Heart left ventricle (tissue), 13 donors: ENCODE data around the gene UVRAG.

Experiments
- POLR2A ChIP-seq, 2 donors: fragments of 450-650 bp; IDR thresholded peaks; one replicate each; pipeline ENCODE4 v1.6.1; 2017; ENCODE audit warnings: antibody characterized with exemption in 2 of 2, mild to moderate bottlenecking in 2 of 2, moderate library complexity in 2 of 2
- TF ChIP-seq, protein P1 (sequence below), 12 donors: fragments of 200-600 bp; sonication (generic) in 4 of 12; IDR thresholded peaks; one replicate each; pipeline versions ENCODE4 v1.5.0 to v1.8.0; 2018 to 2022; ENCODE audit warnings: antibody characterized with exemption in 12 of 12, mild to moderate bottlenecking in 5 of 12
- donor health status: ischemic (EF 13 %, LVEDD 7.1; RV severe dilation, severe dysfunction).
- donor health status: DM: no; HTN: yes; CAD: no.
- donor health status: DM: no; HTN: no; CAD: no.
- donor health status: ischemic (EF 25% LVEDD 6.9; RV normal size, moderate dysfunction).
- donor health status: ischemic (EF 25% LVEDD 5.7; RV mildly dilated, moderate dysfunction).
- donor health status: ischemic (EF 35%, LVEDD 5.7; RV mildly dilated, moderate dysfunction).
- donor health status: nonischemic (EF 11% LVEDD 7.7; RV severe dilation, severe dysfunction).
- donor health status: DM: yes; HTN: yes; CAD: no.
- donor health status: PGD.
- donor health status: ischemic (EF 29% LVEDD 5.4; RV normal size, mild dysfunction).
- donor health status: nonischemic (EF 23%, LVEDD 6.1; RV moderate dilation, normal function).

GRCh38 chr11:75815345-75816168, 547 bp downstream of the UVRAG start:
- TF ChIP-seq, protein P1, sequence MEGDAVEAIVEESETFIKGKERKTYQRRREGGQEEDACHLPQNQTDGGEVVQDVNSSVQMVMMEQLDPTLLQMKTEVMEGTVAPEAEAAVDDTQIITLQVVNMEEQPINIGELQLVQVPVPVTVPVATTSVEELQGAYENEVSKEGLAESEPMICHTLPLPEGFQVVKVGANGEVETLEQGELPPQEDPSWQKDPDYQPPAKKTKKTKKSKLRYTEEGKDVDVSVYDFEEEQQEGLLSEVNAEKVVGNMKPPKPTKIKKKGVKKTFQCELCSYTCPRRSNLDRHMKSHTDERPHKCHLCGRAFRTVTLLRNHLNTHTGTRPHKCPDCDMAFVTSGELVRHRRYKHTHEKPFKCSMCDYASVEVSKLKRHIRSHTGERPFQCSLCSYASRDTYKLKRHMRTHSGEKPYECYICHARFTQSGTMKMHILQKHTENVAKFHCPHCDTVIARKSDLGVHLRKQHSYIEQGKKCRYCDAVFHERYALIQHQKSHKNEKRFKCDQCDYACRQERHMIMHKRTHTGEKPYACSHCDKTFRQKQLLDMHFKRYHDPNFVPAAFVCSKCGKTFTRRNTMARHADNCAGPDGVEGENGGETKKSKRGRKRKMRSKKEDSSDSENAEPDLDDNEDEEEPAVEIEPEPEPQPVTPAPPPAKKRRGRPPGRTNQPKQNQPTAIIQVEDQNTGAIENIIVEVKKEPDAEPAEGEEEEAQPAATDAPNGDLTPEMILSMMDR (IDR thresholded peaks at IDR 0.05) = peak in 1 of 12 donors; percentile 4
- no peak for TF ChIP-seq POLR2A (IDR thresholded peaks at IDR 0.05)
